Islet of Langerhans (tissue), 1 donor: ENCODE measurements around the gene MB.

Experiments
- FAIRE-seq: peaks from one replicate; lab custom pipeline; 2011; peaks lifted over from hg19 to GRCh38; lab: Jason Lieb, UNC

Gene MB

GRCh38 chr22:35593891-35594470 lies 23.1 kb downstream of the MB start:
- FAIRE-seq = no peak

GRCh38 chr22:35593071-35593890 lies 23.8 kb downstream of the MB start:
- no peak for FAIRE-seq

- FAIRE-seq = no peak
Measured at GRCh38 chr22:35592418-35592967, 24.6 kb downstream of the MB start.

- no peak for FAIRE-seq
Measured at GRCh38 chr22:35591714-35592417, 25.3 kb downstream of the MB start.

- FAIRE-seq = no peak
Measured at GRCh38 chr22:35590634-35591295, 26.4 kb downstream of the MB start.

- FAIRE-seq = no peak
Measured at GRCh38 chr22:35589756-35590093, 27.4 kb downstream of the MB start.

GRCh38 chr22:35589071-35589755 lies 27.9 kb downstream of the MB start:
- no peak for FAIRE-seq

GRCh38 chr22:35587896-35588295 lies 29.2 kb downstream of the MB start:
- no peak for FAIRE-seq

- FAIRE-seq = no peak
Measured at GRCh38 chr22:35587447-35587870, 29.7 kb downstream of the MB start.

GRCh38 chr22:35586771-35587170 lies 30.4 kb downstream of the MB start:
- FAIRE-seq = no peak

- FAIRE-seq = no peak
Measured at GRCh38 chr22:35582861-35583670, 34.1 kb downstream of the MB start.

GRCh38 chr22:35582218-35582860 lies 34.8 kb downstream of the MB start:
- FAIRE-seq = no peak

GRCh38 chr22:35581023-35581413 lies 36.1 kb downstream of the MB start:
- FAIRE-seq = no peak

- no peak for FAIRE-seq
Measured at GRCh38 chr22:35580351-35581022, 36.6 kb downstream of the MB start.

- no peak for FAIRE-seq
Measured at GRCh38 chr22:35578836-35579575, 38.1 kb downstream of the MB start.

- no peak for FAIRE-seq
Measured at GRCh38 chr22:35577799-35578659, 39.1 kb downstream of the MB start.

GRCh38 chr22:35576671-35577070 lies 40.5 kb downstream of the MB start:
- no peak for FAIRE-seq

GRCh38 chr22:35575116-35575748 lies 41.9 kb downstream of the MB start:
- FAIRE-seq = no peak
